ENCODE measurements around the gene GJB4. TPM values are rescaled to one million over a fixed set of nuclear protein-coding genes. Genes with fewer than 3 reads are reported as not detected.

The GJB4 gene
- under 1 TPM; 0.08 to 0.44 TPM for total RNA-seq

DNA sequence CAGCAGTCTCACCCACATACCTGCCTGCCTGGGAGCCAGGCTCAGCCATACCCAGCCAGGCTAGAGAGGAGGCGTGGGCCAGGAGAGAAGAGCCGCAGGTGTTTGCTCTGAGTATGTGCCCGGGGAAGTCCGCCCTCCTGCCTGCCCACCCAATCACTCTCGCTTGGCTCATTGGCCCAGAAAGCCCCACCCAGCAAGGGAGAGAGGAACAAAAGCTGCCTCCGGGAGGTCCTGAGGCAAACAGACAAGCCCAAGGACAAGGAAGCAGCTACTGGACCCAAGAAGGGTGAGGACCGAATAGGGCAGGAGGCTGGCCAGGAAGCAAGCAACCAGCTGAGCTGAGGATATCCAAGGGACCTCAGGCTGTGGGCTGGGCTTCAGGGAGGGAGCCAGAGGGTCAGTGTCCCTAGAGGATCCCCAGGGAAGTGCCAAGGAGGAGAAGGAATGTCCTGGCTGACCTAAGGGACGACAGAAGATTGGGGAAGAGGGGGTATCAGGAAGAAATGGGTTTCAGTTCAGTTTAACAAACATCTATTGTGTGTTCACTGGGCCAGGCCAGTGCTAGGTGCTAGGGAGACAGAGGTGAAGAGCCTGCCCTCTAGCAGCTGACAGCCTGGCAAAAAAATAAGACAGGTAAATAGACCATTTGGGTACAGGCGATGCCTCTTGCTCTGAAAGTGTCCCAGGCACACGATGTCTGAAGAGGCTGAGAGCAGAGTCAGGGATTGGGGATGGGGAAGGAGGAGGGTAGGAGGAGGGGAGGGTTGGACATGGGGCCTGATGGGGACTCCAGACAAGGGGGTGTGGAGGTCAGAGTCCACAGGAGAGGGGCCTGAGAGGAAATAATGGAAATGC is at the start of gene GJB4:
TSS of gene GJB4 (plus strand) at position 238 of the 855 bp plus-strand sequence. CDS start 1,515 bp downstream, outside the sequence.
- H3K4me1 ChIP-seq: no peaks in the 10 kb centered on the region
- no peak within 1 kb of the TSS for H3K4me3 ChIP-seq
- no peak within 1 kb of the TSS for H3K9ac ChIP-seq (ENCODE audit: low read depth in 2 of 2, low read length in 2 of 2)
- H3K36me3 ChIP-seq: no peaks in the 10 kb centered on the region
- intact Hi-C loops (cut with DNase I): no loop called here
- H3K27ac ChIP-seq: no peak within 1 kb of the TSS
- no peaks in the 10 kb centered on the region for H3K27me3 ChIP-seq
- DNase-seq: peak; percentile 60
- no peaks in the 10 kb centered on the region for H3K9me3 ChIP-seq
- TF ChIP-seq, protein P1, sequence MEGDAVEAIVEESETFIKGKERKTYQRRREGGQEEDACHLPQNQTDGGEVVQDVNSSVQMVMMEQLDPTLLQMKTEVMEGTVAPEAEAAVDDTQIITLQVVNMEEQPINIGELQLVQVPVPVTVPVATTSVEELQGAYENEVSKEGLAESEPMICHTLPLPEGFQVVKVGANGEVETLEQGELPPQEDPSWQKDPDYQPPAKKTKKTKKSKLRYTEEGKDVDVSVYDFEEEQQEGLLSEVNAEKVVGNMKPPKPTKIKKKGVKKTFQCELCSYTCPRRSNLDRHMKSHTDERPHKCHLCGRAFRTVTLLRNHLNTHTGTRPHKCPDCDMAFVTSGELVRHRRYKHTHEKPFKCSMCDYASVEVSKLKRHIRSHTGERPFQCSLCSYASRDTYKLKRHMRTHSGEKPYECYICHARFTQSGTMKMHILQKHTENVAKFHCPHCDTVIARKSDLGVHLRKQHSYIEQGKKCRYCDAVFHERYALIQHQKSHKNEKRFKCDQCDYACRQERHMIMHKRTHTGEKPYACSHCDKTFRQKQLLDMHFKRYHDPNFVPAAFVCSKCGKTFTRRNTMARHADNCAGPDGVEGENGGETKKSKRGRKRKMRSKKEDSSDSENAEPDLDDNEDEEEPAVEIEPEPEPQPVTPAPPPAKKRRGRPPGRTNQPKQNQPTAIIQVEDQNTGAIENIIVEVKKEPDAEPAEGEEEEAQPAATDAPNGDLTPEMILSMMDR (IDR thresholded peaks at IDR 0.05): no peak

DNA sequence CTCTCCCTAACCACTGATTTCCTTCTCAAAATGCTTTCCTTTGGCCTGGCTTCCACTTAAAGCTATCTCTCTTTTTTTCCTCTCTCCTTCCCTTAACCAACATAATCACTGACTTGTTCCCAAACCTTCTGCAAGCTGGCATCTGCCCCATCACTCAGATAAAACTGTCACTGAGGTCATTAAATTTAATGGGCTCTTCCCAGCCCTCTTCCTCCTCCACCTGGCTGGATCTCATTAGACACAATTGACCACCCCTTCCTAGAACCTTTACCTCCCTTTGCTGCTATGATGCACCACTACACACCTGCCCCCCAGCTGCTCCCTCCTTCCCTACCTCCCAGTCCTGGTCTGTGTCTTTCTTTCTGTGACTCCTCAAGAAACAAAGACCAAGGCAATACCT is 48.7 kb upstream of the GJB4 start:
- no peaks in the 10 kb centered on the region for H3K9me3 ChIP-seq
- no peak overlapping the region for H3K27ac ChIP-seq
- H3K27me3 ChIP-seq: no peaks in the 10 kb centered on the region
- TF ChIP-seq, protein P1 (IDR thresholded peaks at IDR 0.05): no peak
- H3K4me1 ChIP-seq: no peaks in the 10 kb centered on the region
- intact Hi-C loops (cut with DNase I): no loop called here
- H3K4me3 ChIP-seq: no peak overlapping the region
- H3K36me3 ChIP-seq: no peaks in the 10 kb centered on the region
- no peak for DNase-seq
- no peak overlapping the region for H3K9ac ChIP-seq (ENCODE audit: low read depth in 2 of 2, low read length in 2 of 2)

DNA sequence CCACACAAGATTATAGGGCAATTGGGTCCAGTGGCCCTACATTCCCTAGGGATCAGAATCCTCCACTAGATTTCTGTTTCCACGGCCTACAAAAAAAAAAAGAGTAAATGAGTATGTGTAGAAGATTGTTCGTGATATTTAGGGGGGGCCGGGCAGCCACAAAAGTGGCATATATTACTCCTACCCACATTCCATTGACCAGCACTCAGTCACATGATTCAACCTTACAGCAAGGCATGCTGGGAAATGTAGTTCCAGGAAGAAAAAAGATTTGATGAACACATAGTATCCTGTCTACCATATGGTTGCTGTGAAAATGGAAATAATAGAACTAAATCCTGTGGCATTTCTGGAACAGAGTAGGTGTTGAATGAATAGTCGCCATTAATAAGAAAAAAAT is 48.1 kb upstream of the GJB4 start:
- no peaks in the 10 kb centered on the region for H3K4me1 ChIP-seq
- no peaks in the 10 kb centered on the region for H3K36me3 ChIP-seq
- no peaks in the 10 kb centered on the region for H3K9me3 ChIP-seq
- TF ChIP-seq, protein P1 (IDR thresholded peaks at IDR 0.05): no peak
- H3K4me3 ChIP-seq: no peak overlapping the region
- no peaks in the 10 kb centered on the region for H3K27me3 ChIP-seq
- DNase-seq: no peak
- no peak overlapping the region for H3K27ac ChIP-seq
- intact Hi-C loops (cut with DNase I): no loop called here
- H3K9ac ChIP-seq (ENCODE audit: low read depth in 2 of 2, low read length in 2 of 2): no peak overlapping the region

DNA sequence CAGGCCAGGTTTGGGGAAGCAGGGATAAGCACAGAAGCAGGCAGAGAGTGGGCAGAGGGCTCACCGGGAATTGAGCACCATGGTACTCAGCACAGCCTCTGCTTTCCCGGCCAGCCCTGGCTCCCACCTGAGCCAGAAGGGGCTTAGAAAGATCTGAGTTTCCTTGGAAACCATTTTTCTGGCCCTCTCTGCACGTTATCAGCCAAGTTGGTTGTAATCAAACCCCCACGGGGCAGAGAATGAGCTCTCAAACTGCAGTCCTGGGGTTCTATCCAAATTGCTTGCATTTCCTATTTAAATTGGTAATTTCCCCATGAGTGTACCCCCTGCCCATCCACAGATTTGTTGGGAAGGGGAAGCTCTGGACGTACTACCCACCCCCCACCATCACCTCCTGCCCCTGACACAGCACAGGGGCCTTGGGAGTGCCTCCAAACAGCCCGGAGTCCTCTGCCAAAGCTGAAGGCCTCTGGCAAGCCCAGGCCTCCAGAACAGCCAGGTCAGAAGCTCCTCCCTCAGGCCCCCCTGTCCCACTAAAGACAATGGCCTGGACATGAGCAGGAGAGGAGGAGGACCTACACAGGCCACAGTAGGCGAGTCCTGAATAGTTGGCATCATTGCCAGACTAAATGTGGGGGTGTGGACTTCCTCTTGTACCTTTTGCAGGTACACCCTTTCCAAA is 47.4 kb upstream of the GJB4 start:
- Histone ChIP-seq H3K9ac (ENCODE audit: low read depth in 2 of 2, low read length in 2 of 2) (no peak overlapping the region), H3K4me3 (no peak overlapping the region), H3K36me3 (no peaks in the 10 kb centered on the region), H3K9me3 (no peaks in the 10 kb centered on the region), H3K27ac (no peak overlapping the region), H3K4me1 (no peaks in the 10 kb centered on the region), H3K27me3 (no peaks in the 10 kb centered on the region)
- intact Hi-C loops (cut with DNase I): no loop called here
- no peak for DNase-seq
- TF ChIP-seq, protein P1 (IDR thresholded peaks at IDR 0.05): no peak

DNA sequence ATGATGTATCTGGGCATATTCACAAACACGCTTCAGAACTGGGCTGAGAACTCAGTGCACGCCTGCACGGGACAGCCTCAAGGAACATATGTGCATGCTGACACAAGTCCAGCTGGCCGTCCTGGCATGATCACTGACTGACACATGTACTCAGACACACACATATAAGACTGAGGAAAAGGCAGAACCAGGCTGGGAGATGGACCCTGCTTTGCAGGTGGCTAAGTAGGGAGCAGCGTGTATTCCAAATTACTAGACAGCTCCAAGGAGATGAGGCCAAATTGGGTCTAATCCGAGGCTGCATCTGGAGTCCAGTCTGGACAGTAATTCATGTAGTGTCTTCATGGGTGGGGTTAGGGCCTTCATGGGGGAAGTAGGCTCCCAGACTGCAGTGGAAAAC is 46.1 kb upstream of the GJB4 start:
- Histone ChIP-seq H3K27ac (no peak overlapping the region), H3K27me3 (no peaks in the 10 kb centered on the region), H3K4me3 (no peak overlapping the region), H3K4me1 (no peaks in the 10 kb centered on the region), H3K9ac (ENCODE audit: low read depth in 2 of 2, low read length in 2 of 2) (no peak overlapping the region), H3K36me3 (no peaks in the 10 kb centered on the region), H3K9me3 (no peaks in the 10 kb centered on the region)
- TF ChIP-seq, protein P1 (IDR thresholded peaks at IDR 0.05): no peak
- intact Hi-C loops (cut with DNase I): no loop called here
- no peak for DNase-seq
